A673 (cell line): ENCODE results near the gene FBLIM1. TPM values are rescaled to one million over a fixed set of nuclear protein-coding genes. Genes with fewer than 3 reads are reported as not detected.

Experiments
- BruUV-seq: library from RNA; stranded (reverse); fragments of 400-500 nt; replicated peaks from 2 replicates; lab custom pipeline; 2021; lab: Mats Ljungman, UMichigan
- CTCF ChIA-PET: fragments of 300-600 bp; sonication (Branson Sonifier 250); formaldehyde crosslinking; loops from one replicate; lab custom pipeline; 2022; ENCODE audit warnings: antibody characterized with exemption; lab: Charles Lee
- POLR2A ChIA-PET: fragments of 300-600 bp; sonication (Branson Sonifier 250); formaldehyde crosslinking; loops from one replicate; lab custom pipeline; 2022; ENCODE audit warnings: antibody characterized with exemption; ENCODE audit not compliant: low non-redundant PET; lab: Charles Lee
- DNase-seq: peaks from one replicate; pipeline ENCODE4 v3.0.0-alpha.2; 2015; ENCODE audit warnings: low spot score
- H3K27ac ChIP-seq: fragments of 200-600 bp; sonication (generic); 2 replicates; pipeline ENCODE4 v1.5.1; 2016; ENCODE audit warnings: mixed run types, low read depth, mild to moderate bottlenecking, mixed read lengths, antibody characterized with exemption, low read length; ENCODE audit not compliant: poor library complexity, severe bottlenecking
- H3K27me3 ChIP-seq: fragments of 200-600 bp; sonication (generic); replicated peaks from 2 replicates; pipeline ENCODE4 v1.6.1; 2017; ENCODE audit warnings: mixed run types, low read depth, mild to moderate bottlenecking, mixed read lengths, antibody characterized with exemption, low read length; ENCODE audit not compliant: insufficient read depth, poor library complexity
- H3K36me3 ChIP-seq: fragments of 200-600 bp; sonication (generic); 2 replicates; pipeline ENCODE4 v1.6.1; 2016; ENCODE audit warnings: mixed run types, mild to moderate bottlenecking, mixed read lengths, antibody characterized with exemption, low read length; ENCODE audit not compliant: insufficient read depth, poor library complexity, severe bottlenecking
- H3K4me1 ChIP-seq: fragments of 200-600 bp; sonication (generic); 2 replicates; pipeline ENCODE4 v1.6.1; 2017; ENCODE audit warnings: mixed run types, mild to moderate bottlenecking, mixed read lengths, antibody characterized with exemption, low read length; ENCODE audit not compliant: insufficient read depth, poor library complexity, severe bottlenecking
- H3K4me3 ChIP-seq: fragments of 200-600 bp; sonication (generic); 2 replicates; pipeline ENCODE4 v1.5.1; 2016; ENCODE audit warnings: low read depth, mixed run types, mild to moderate bottlenecking, mixed read lengths, low read length; ENCODE audit not compliant: poor library complexity, severe bottlenecking
- H3K9me3 ChIP-seq: fragments of 200-600 bp; sonication (generic); 2 replicates; pipeline ENCODE4 v1.6.1; 2016; ENCODE audit warnings: mixed run types, low read depth, mild to moderate bottlenecking, mixed read lengths, antibody characterized with exemption, low read length; ENCODE audit not compliant: poor library complexity, severe bottlenecking
- CTCF ChIP-seq: fragments of 300-800, 200-600 bp; sonication (generic); conservative IDR thresholded peaks from 2 replicates; pipeline ENCODE4 v1.5.1; 2017; ENCODE audit warnings: low read depth, mild to moderate bottlenecking, antibody characterized with exemption, low read length, moderate library complexity, mixed read lengths
- EZH2 ChIP-seq: fragments of 200-600 bp; sonication (generic); IDR thresholded peaks from 2 replicates; pipeline ENCODE4 v1.6.1; 2017; ENCODE audit warnings: borderline replicate concordance, low read depth, mild to moderate bottlenecking, mixed read lengths, antibody characterized with exemption, low read length; ENCODE audit not compliant: poor library complexity, severe bottlenecking
- intact Hi-C: fragments of 100-400 bp; cut with micrococcal nuclease; formaldehyde crosslinking; loops from one replicate; pipeline ENCODE4 v1.10.0; 2022; ENCODE audit not compliant: unreplicated experiment
- total RNA-seq: library from RNA; stranded (reverse); gene quantifications from 2 replicates; pipeline ENCODE4 v1.2.3, GENCODE V29; 2021

The FBLIM1 gene
- total RNA-seq, 1 experiment from 2014 or later, result 39.3 TPM

GRCh38 chr1:15734901-15735300 lies 23.7 kb upstream of the FBLIM1 start:
- POLR2A ChIA-PET, result no interaction called here
- BruUV-seq, result no TSS peak
- H3K36me3 ChIP-seq, result no peaks in the 10 kb centered on the region
- no peaks in the 10 kb centered on the region for H3K27me3 ChIP-seq
- H3K4me3 ChIP-seq, result no peak overlapping the region
- CTCF ChIA-PET, result no interaction called here
- TF ChIP-seq EZH2, result no peak
- no peaks in the 10 kb centered on the region for H3K9me3 ChIP-seq
- DNase-seq, result no peak
- intact Hi-C loops, result no loop called here
- no peaks in the 10 kb centered on the region for H3K4me1 ChIP-seq
- no peak overlapping the region for H3K27ac ChIP-seq

GRCh38 chr1:15735304-15736037 lies 23.1 kb upstream of the FBLIM1 start:
- POLR2A ChIA-PET, result no interaction called here
- H3K27ac ChIP-seq, result no peak overlapping the region

GRCh38 chr1:15736038-15736891 lies 22.3 kb upstream of the FBLIM1 start, which contains the start of gene SLC25A34:
Gene SLC25A34 (plus strand): TSS chr1:15736258. CDS start chr1:15736486, 228 bp downstream.
- ChIA-PET POLR2A (no interaction called here), CTCF (no interaction called here)
- Histone ChIP-seq H3K4me3 (no peak within 1 kb of the TSS), H3K27me3 (no peaks in the 10 kb centered on the region), H3K9me3 (no peaks in the 10 kb centered on the region), H3K27ac (no peak within 1 kb of the TSS), H3K36me3 (no peaks in the 10 kb centered on the region), H3K4me1 (no peaks in the 10 kb centered on the region)
- DNase-seq, result no peak
- BruUV-seq, result no TSS peak
- intact Hi-C loops, result no loop called here
- TF ChIP-seq CTCF, result no peak
- no peak for TF ChIP-seq EZH2

More at GRCh38 chr1:15735304-15736037, 23.1 kb upstream of the FBLIM1 start:
- intact Hi-C loops, result no loop called here
- H3K36me3 ChIP-seq, result no peaks in the 10 kb centered on the region
- TF ChIP-seq EZH2 (no peak), CTCF (no peak)
- no peak overlapping the region for H3K4me3 ChIP-seq
- BruUV-seq, result no TSS peak
- no peaks in the 10 kb centered on the region for H3K9me3 ChIP-seq
- DNase-seq, result no peak
- CTCF ChIA-PET, result no interaction called here
- H3K4me1 ChIP-seq, result no peaks in the 10 kb centered on the region
- no peaks in the 10 kb centered on the region for H3K27me3 ChIP-seq
